DOHH2 (cell line): Measurements from ENCODE around the gene SUSD1.

Experiments used
- H3F3A ChIP-seq: fragments of 200-600 bp; sonication (generic), shearing (Covaris generic); 2 replicates; pipeline ENCODE4 v1.6.0; 2016; ENCODE audit warnings: antibody characterized with exemption, mild to moderate bottlenecking; ENCODE audit not compliant: control insufficient read depth, insufficient read depth
- H3K27ac ChIP-seq: fragments of 200-600 bp; sonication (generic); 2 replicates; pipeline ENCODE4 v1.5.1; 2014; ENCODE audit warnings: low read depth, mild to moderate bottlenecking, low read length, moderate library complexity
- H3K27me3 ChIP-seq: fragments of 200-600 bp; sonication (generic); 2 replicates; pipeline ENCODE4 v1.6.1; 2014; ENCODE audit warnings: mild to moderate bottlenecking, low read length, mixed read lengths; ENCODE audit not compliant: control insufficient read depth
- H3K36me3 ChIP-seq: fragments of 200-600 bp; sonication (generic); 2 replicates; pipeline ENCODE4 v1.6.1; 2014; ENCODE audit warnings: mild to moderate bottlenecking, low read length, moderate library complexity, mixed read lengths; ENCODE audit not compliant: control insufficient read depth
- H3K4me1 ChIP-seq: fragments of 200-600 bp; sonication (generic); 2 replicates; pipeline ENCODE4 v1.6.1; 2014; ENCODE audit warnings: mild to moderate bottlenecking, low read length, mixed read lengths; ENCODE audit not compliant: control insufficient read depth
- H3K4me2 ChIP-seq: fragments of 200-600 bp; sonication (generic); 2 replicates; pipeline ENCODE4 v1.6.0; 2014; ENCODE audit warnings: mild to moderate bottlenecking, low read length, moderate library complexity
- H3K4me3 ChIP-seq: fragments of 200-600 bp; sonication (generic); 2 replicates; pipeline ENCODE4 v1.5.1; 2014; ENCODE audit warnings: mild to moderate bottlenecking, low read length, mixed read lengths
- H3K79me2 ChIP-seq: fragments of 200-600 bp; sonication (generic); 2 replicates; pipeline ENCODE4 v1.6.1; 2014; ENCODE audit warnings: mild to moderate bottlenecking, low read length, mixed read lengths; ENCODE audit not compliant: control insufficient read depth
- H3K9me2 ChIP-seq: fragments of 200-600 bp; sonication (generic); replicated peaks from 2 replicates; pipeline ENCODE4 v1.6.1; 2014; ENCODE audit warnings: mild to moderate bottlenecking, low read length, mixed read lengths; ENCODE audit not compliant: control insufficient read depth
- H3K9me3 ChIP-seq: fragments of 200-600 bp; sonication (generic); 2 replicates; pipeline ENCODE4 v1.6.1; 2014; ENCODE audit warnings: antibody characterized with exemption, low read length, mixed read lengths; ENCODE audit not compliant: control insufficient read depth, insufficient read depth
- H4K20me1 ChIP-seq: fragments of 200-600 bp; sonication (generic); 2 replicates; pipeline ENCODE4 v1.6.0; 2014; ENCODE audit warnings: low read depth, mild to moderate bottlenecking, antibody characterized with exemption, low read length, moderate library complexity; ENCODE audit not compliant: control insufficient read depth, insufficient read depth
- EZH2phosphoT487 ChIP-seq: fragments of 200-600 bp; sonication (generic); IDR thresholded peaks from 2 replicates; pipeline ENCODE4 v1.6.1; 2017; ENCODE audit warnings: borderline replicate concordance, mild to moderate bottlenecking, antibody characterized with exemption, low read length, moderate library complexity, mixed read lengths
- TF ChIP-seq, protein P1 (sequence below): fragments of 200-600 bp; sonication (generic); IDR thresholded peaks from one replicate; pipeline ENCODE4 v1.5.1; 2014; ENCODE audit warnings: antibody characterized with exemption, mild to moderate bottlenecking, low read depth, low read length; ENCODE audit not compliant: poor library complexity, severe bottlenecking

The SUSD1 gene

DNA sequence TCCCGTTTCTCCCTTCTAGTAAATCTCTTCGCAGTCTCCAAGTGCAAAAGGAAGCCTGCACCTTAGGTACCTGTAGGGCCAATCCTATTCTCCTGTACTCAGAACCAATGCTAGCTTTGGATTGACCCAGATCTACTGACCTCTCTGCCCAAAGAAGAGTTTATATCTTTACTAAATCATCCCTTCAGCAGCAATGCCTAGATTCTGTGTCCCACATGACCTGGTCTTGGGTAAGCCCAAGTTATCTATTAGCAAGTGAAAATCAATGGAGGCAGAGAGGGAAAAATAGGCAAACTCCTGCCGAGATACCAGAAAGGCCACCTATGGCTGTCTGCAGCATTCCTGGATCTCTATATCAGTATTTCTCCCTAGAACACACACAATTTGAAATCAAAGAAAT lies 60.0 kb downstream of the SUSD1 start:
- Histone ChIP-seq H3K4me1 (peaks cover 3% of the 10 kb centered on the region; the same call in 1 of the 2 replicates), H3K4me3 (no peak overlapping the region), H3F3A (no peaks in the 10 kb centered on the region)

DNA sequence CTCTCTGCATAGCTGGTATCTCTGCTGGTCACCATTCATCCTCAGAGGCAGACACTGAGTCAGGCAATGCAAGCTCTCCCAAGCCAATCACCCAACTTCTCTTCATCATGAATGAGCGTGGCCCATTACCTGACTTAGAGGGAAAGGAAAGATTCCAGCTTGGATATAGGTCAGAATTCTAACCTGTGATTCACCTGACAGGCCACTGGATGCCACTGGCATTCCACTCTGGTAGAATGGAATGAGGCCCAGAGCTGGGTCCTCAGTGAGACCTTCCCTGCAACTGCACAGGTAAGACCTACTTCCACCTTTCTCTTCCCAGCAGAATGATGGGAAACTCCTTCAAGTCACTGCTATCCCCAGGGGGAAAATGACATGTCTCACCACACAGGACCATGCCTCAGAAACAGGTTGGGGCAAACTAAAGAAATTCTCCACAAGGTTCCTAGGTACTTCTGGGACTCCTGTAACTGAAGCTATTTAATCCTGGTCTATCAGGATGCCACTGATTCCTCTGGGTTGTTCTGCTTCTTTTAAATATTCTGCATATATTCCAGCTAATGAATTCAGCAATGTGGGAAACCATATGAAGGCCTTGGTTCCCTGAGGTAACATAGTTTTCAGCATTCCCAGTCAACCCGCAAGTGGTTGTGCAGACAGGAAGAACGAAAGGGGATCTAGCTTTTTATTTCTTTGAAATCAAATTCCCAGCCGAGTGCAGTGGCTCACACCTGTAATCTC lies 62.0 kb downstream of the SUSD1 start:
- no peak overlapping the region for H3K27ac ChIP-seq
- no peaks in the 10 kb centered on the region for H3K36me3 ChIP-seq
- no peaks in the 10 kb centered on the region for H3K9me2 ChIP-seq
- no peaks in the 10 kb centered on the region for H4K20me1 ChIP-seq
- H3K79me2 ChIP-seq: no peaks in the 10 kb centered on the region
- H3K9me3 ChIP-seq: no peaks in the 10 kb centered on the region
- H3F3A ChIP-seq: no peaks in the 10 kb centered on the region
- H3K4me3 ChIP-seq: no peak overlapping the region
- peaks cover 6% of the 10 kb centered on the region; the same call in 1 of the 2 replicates for H3K27me3 ChIP-seq
- TF ChIP-seq EZH2phosphoT487: no peak
- TF ChIP-seq, protein P1, sequence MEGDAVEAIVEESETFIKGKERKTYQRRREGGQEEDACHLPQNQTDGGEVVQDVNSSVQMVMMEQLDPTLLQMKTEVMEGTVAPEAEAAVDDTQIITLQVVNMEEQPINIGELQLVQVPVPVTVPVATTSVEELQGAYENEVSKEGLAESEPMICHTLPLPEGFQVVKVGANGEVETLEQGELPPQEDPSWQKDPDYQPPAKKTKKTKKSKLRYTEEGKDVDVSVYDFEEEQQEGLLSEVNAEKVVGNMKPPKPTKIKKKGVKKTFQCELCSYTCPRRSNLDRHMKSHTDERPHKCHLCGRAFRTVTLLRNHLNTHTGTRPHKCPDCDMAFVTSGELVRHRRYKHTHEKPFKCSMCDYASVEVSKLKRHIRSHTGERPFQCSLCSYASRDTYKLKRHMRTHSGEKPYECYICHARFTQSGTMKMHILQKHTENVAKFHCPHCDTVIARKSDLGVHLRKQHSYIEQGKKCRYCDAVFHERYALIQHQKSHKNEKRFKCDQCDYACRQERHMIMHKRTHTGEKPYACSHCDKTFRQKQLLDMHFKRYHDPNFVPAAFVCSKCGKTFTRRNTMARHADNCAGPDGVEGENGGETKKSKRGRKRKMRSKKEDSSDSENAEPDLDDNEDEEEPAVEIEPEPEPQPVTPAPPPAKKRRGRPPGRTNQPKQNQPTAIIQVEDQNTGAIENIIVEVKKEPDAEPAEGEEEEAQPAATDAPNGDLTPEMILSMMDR: no peak
- H3K4me1 ChIP-seq: peaks cover 3% of the 10 kb centered on the region; the same call in 1 of the 2 replicates
- no peak overlapping the region for H3K4me2 ChIP-seq

More for the DNA sequence above, 60.0 kb downstream of the SUSD1 start:
- H3K9me2 ChIP-seq: no peaks in the 10 kb centered on the region
- no peaks in the 10 kb centered on the region for H3K36me3 ChIP-seq
- H3K4me2 ChIP-seq: no peak overlapping the region
- H4K20me1 ChIP-seq: no peaks in the 10 kb centered on the region
- TF ChIP-seq, protein P1: no peak
- no peak for TF ChIP-seq EZH2phosphoT487
- peaks cover 3% of the 10 kb centered on the region; the same call in 1 of the 2 replicates for H3K27me3 ChIP-seq
- H3K79me2 ChIP-seq: no peaks in the 10 kb centered on the region
- no peak overlapping the region for H3K27ac ChIP-seq
- no peaks in the 10 kb centered on the region for H3K9me3 ChIP-seq

DNA sequence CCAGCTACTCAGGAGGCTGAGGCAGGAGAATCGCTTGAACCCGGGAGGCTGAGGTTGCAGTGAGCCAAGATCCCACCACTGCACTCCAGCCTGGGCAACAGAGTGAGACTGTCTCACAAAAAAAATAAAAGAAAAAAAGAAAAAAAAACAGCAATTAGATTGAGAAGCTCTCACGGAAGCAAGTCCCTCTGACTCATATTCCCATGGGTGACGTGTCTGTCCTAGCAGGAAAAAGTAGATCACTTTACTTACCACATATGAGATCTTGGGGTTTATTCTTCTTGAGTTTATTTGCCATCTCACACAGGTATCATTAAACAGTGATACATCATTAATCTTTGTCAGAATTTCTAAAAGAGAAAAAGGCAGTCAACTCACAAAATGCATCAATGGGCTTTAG lies 62.6 kb downstream of the SUSD1 start:
- Histone ChIP-seq H3K36me3 (no peaks in the 10 kb centered on the region), H3K4me1 (peaks cover 3% of the 10 kb centered on the region; the same call in 1 of the 2 replicates), H3K27me3 (peaks cover 6% of the 10 kb centered on the region; the same call in 1 of the 2 replicates), H3K4me2 (no peak overlapping the region), H3K27ac (no peak overlapping the region), H3K79me2 (no peaks in the 10 kb centered on the region), H3F3A (no peaks in the 10 kb centered on the region), H4K20me1 (no peaks in the 10 kb centered on the region), H3K9me3 (no peaks in the 10 kb centered on the region), H3K9me2 (no peaks in the 10 kb centered on the region), H3K4me3 (no peak overlapping the region)
- TF ChIP-seq EZH2phosphoT487: no peak
- TF ChIP-seq, protein P1: no peak
